WTC11 (cell line): Measurements from ENCODE around the gene ALDH16A1. TPM values are rescaled to one million over a fixed set of nuclear protein-coding genes. Genes with fewer than 3 reads are reported as not detected.

Source experiments
- ATAC-seq: fragments of 200-7000 bp; cut with Tn5 transposase; 2 replicates; pipeline ENCODE4 v1.10.0; 2021; ENCODE audit warnings: mild to moderate bottlenecking, moderate library complexity
- CTCF ChIA-PET: fragments of 300-600 bp; sonication (Branson Sonifier 250); formaldehyde crosslinking; loops from one replicate; lab custom pipeline; 2021; ENCODE audit warnings: antibody characterized with exemption; lab: Charles Lee
- POLR2A ChIA-PET: fragments of 350-600 bp; sonication (Branson Sonifier 250); formaldehyde crosslinking; loops from one replicate; lab custom pipeline; 2021; ENCODE audit warnings: antibody characterized with exemption; lab: Charles Lee
- DNase-seq: peaks from one replicate; pipeline ENCODE4 v3.0.0; 2021; ENCODE audit warnings: low spot score
- H3K27ac Mint-ChIP-seq: 2 replicates; pipeline ENCODE4 v1.8.0; 2021; ENCODE audit warnings: mixed read lengths
- H3K27me3 Mint-ChIP-seq: 2 replicates; pipeline ENCODE4 v1.8.0; 2021; ENCODE audit warnings: low read depth, mild to moderate bottlenecking, moderate library complexity, mixed read lengths
- H3K36me3 Mint-ChIP-seq: 2 replicates; pipeline ENCODE4 v1.8.0; 2021; ENCODE audit warnings: mixed read lengths
- H3K4me1 Mint-ChIP-seq: 2 replicates; pipeline ENCODE4 v1.8.0; 2022; ENCODE audit warnings: mixed read lengths
- H3K4me3 Mint-ChIP-seq: 2 replicates; pipeline ENCODE4 v1.8.0; 2021; ENCODE audit warnings: mild to moderate bottlenecking, moderate library complexity, mixed read lengths
- H3K9me3 Mint-ChIP-seq: 2 replicates; pipeline ENCODE4 v1.8.0; 2021; ENCODE audit warnings: mixed read lengths
- ATF1 ChIP-seq: sonication (generic); formaldehyde crosslinking; IDR thresholded peaks from 2 replicates; pipeline ENCODE4 v1.8.1; 2023; ENCODE audit warnings: mild to moderate bottlenecking, moderate library complexity, missing genetic modification reagents
- ELF4 ChIP-seq: sonication (generic); formaldehyde crosslinking; IDR thresholded peaks from 2 replicates; pipeline ENCODE4 v1.8.1; 2022; ENCODE audit warnings: low read depth, mild to moderate bottlenecking, moderate library complexity, missing genetic modification reagents
- FOXJ3 ChIP-seq: sonication (generic); formaldehyde crosslinking; IDR thresholded peaks from 2 replicates; pipeline ENCODE4 v1.9.0; 2021; ENCODE audit warnings: missing genetic modification reagents, mild to moderate bottlenecking, borderline replicate concordance
- JUN ChIP-seq: sonication (generic); formaldehyde crosslinking; IDR thresholded peaks from 2 replicates; pipeline ENCODE4 v1.8.0; 2023; ENCODE audit warnings: mild to moderate bottlenecking, missing genetic modification reagents
- KAT7 ChIP-seq: sonication (generic); formaldehyde crosslinking; IDR thresholded peaks from 2 replicates; pipeline ENCODE4 v1.8.1; 2023; ENCODE audit warnings: missing genetic modification reagents, mild to moderate bottlenecking, borderline replicate concordance
- NFYB ChIP-seq: sonication (generic); formaldehyde crosslinking; conservative IDR thresholded peaks from 2 replicates; pipeline ENCODE4 v1.8.0; 2022; ENCODE audit warnings: low read depth, missing genetic modification reagents
- NR2C2 ChIP-seq: sonication (generic); formaldehyde crosslinking; IDR thresholded peaks from 2 replicates; pipeline ENCODE4 v1.8.0; 2022; ENCODE audit warnings: mild to moderate bottlenecking, missing genetic modification reagents
- TCF7 ChIP-seq: sonication (generic); formaldehyde crosslinking; IDR thresholded peaks from 2 replicates; pipeline ENCODE4 v1.8.0; 2022; ENCODE audit warnings: mild to moderate bottlenecking, low read depth, missing genetic modification reagents, moderate library complexity
- ZBTB21 ChIP-seq: sonication (generic); formaldehyde crosslinking; IDR thresholded peaks from 2 replicates; pipeline ENCODE4 v1.8.1; 2023; ENCODE audit warnings: mild to moderate bottlenecking, missing genetic modification reagents, borderline replicate concordance
- ZNF121 ChIP-seq: sonication (generic); formaldehyde crosslinking; IDR thresholded peaks from 2 replicates; pipeline ENCODE4 v1.8.0; 2023; ENCODE audit warnings: missing genetic modification reagents
- ZNF219 ChIP-seq: sonication (generic); formaldehyde crosslinking; IDR thresholded peaks from 2 replicates; pipeline ENCODE4 v1.8.0; 2023; ENCODE audit warnings: missing genetic modification reagents, mild to moderate bottlenecking, borderline replicate concordance
- ZNF263 ChIP-seq: sonication (generic); formaldehyde crosslinking; IDR thresholded peaks from 2 replicates; pipeline ENCODE4 v1.8.1; 2022; ENCODE audit warnings: low read depth, mild to moderate bottlenecking, moderate library complexity, missing genetic modification reagents
- total RNA-seq: library from RNA; stranded (reverse); gene quantifications from 3 replicates; pipeline ENCODE4 v1.2.3, GENCODE V29; 2021
- TF ChIP-seq, protein P1 (sequence below): sonication (generic); formaldehyde crosslinking; IDR thresholded peaks from 2 replicates; pipeline ENCODE4 v1.8.0; 2023; ENCODE audit warnings: missing genetic modification reagents
- TF ChIP-seq, protein P2 (sequence below): sonication (generic); formaldehyde crosslinking; IDR thresholded peaks from 2 replicates; pipeline ENCODE4 v1.8.0; 2023; ENCODE audit warnings: missing genetic modification reagents, mild to moderate bottlenecking, borderline replicate concordance
- TF ChIP-seq, protein P3 (sequence below): sonication (generic); formaldehyde crosslinking; IDR thresholded peaks from 2 replicates; pipeline ENCODE4 v1.8.1; 2022; ENCODE audit warnings: missing genetic modification reagents, borderline replicate concordance
- TF ChIP-seq, protein P4 (sequence below): sonication (generic); formaldehyde crosslinking; conservative IDR thresholded peaks from 2 replicates; pipeline ENCODE4 v1.8.1; 2023; ENCODE audit warnings: mild to moderate bottlenecking, low read depth, missing genetic modification reagents, moderate library complexity
- TF ChIP-seq, protein P5 (sequence below): sonication (generic); formaldehyde crosslinking; IDR thresholded peaks from 2 replicates; pipeline ENCODE4 v1.8.0; 2022; ENCODE audit warnings: mild to moderate bottlenecking, missing genetic modification reagents
- TF ChIP-seq, protein P6 (sequence below): fragments of 250-450 bp; sonication (Bioruptor Pico); IDR thresholded peaks from 2 replicates; pipeline ENCODE4 v2.1.2; 2022; ENCODE audit warnings: mild to moderate bottlenecking, moderate library complexity
- TF ChIP-seq, protein P7 (sequence below): sonication (generic); formaldehyde crosslinking; IDR thresholded peaks from 2 replicates; pipeline ENCODE4 v1.8.0; 2022; ENCODE audit warnings: missing genetic modification reagents

Gene ALDH16A1
- total RNA-seq, 1 experiment from 2014 or later = 44.3 TPM

DNA sequence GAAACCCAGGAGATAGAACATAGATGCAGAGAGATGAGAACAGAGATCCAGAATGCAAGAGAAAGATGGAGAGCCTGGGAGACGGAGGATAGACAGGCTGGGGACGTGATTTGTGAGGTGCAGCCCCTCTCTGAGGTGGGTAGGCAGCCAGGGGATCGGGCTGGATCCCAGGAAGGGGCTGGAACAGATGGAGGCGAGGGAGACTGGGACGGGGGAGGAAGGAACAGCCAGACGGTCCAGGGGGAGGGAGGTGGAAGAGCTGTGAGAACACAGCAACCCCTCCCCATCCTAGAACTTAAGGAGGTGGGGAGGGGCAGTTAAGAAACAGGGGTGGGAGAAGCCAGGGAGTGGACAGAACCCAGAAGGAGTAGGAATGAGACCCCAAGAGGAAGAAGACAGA, 14.8 kb upstream of the ALDH16A1 start:
- Mint-ChIP-seq H3K27me3 (peaks cover 91% of the 10 kb centered on the region), H3K9me3 (peaks cover 7% of the 10 kb centered on the region), H3K36me3 (no peaks in the 10 kb centered on the region), H3K4me3 (no peak overlapping the region), H3K4me1 (peaks cover 37% of the 10 kb centered on the region), H3K27ac (no peak overlapping the region)
- CTCF ChIA-PET = no interaction called here
- POLR2A ChIA-PET = no interaction called here
- DNase-seq (no peak), ATAC-seq (no peak)
- TF ChIP-seq ATF1 (CRISPR knock-in tag) = no peak
- no peak for TF ChIP-seq FOXJ3 (CRISPR knock-in tag)
- TF ChIP-seq, protein P1, sequence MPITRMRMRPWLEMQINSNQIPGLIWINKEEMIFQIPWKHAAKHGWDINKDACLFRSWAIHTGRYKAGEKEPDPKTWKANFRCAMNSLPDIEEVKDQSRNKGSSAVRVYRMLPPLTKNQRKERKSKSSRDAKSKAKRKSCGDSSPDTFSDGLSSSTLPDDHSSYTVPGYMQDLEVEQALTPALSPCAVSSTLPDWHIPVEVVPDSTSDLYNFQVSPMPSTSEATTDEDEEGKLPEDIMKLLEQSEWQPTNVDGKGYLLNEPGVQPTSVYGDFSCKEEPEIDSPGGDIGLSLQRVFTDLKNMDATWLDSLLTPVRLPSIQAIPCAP (CRISPR knock-in tag) = no peak
- TF ChIP-seq, protein P2, sequence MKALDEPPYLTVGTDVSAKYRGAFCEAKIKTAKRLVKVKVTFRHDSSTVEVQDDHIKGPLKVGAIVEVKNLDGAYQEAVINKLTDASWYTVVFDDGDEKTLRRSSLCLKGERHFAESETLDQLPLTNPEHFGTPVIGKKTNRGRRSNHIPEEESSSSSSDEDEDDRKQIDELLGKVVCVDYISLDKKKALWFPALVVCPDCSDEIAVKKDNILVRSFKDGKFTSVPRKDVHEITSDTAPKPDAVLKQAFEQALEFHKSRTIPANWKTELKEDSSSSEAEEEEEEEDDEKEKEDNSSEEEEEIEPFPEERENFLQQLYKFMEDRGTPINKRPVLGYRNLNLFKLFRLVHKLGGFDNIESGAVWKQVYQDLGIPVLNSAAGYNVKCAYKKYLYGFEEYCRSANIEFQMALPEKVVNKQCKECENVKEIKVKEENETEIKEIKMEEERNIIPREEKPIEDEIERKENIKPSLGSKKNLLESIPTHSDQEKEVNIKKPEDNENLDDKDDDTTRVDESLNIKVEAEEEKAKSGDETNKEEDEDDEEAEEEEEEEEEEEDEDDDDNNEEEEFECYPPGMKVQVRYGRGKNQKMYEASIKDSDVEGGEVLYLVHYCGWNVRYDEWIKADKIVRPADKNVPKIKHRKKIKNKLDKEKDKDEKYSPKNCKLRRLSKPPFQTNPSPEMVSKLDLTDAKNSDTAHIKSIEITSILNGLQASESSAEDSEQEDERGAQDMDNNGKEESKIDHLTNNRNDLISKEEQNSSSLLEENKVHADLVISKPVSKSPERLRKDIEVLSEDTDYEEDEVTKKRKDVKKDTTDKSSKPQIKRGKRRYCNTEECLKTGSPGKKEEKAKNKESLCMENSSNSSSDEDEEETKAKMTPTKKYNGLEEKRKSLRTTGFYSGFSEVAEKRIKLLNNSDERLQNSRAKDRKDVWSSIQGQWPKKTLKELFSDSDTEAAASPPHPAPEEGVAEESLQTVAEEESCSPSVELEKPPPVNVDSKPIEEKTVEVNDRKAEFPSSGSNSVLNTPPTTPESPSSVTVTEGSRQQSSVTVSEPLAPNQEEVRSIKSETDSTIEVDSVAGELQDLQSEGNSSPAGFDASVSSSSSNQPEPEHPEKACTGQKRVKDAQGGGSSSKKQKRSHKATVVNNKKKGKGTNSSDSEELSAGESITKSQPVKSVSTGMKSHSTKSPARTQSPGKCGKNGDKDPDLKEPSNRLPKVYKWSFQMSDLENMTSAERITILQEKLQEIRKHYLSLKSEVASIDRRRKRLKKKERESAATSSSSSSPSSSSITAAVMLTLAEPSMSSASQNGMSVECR (CRISPR knock-in tag) = no peak
- TF ChIP-seq ZNF263 = no peak
- TF ChIP-seq, protein P3, sequence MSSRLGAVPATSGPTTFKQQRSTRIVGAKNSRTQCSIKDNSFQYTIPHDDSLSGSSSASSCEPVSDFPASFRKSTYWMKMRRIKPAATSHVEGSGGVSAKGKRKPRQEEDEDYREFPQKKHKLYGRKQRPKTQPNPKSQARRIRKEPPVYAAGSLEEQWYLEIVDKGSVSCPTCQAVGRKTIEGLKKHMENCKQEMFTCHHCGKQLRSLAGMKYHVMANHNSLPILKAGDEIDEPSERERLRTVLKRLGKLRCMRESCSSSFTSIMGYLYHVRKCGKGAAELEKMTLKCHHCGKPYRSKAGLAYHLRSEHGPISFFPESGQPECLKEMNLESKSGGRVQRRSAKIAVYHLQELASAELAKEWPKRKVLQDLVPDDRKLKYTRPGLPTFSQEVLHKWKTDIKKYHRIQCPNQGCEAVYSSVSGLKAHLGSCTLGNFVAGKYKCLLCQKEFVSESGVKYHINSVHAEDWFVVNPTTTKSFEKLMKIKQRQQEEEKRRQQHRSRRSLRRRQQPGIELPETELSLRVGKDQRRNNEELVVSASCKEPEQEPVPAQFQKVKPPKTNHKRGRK (CRISPR knock-in tag) = no peak
- TF ChIP-seq KAT7 (CRISPR knock-in tag) = no peak
- no peak for TF ChIP-seq ELF4 (CRISPR knock-in tag)
- TF ChIP-seq, protein P4, sequence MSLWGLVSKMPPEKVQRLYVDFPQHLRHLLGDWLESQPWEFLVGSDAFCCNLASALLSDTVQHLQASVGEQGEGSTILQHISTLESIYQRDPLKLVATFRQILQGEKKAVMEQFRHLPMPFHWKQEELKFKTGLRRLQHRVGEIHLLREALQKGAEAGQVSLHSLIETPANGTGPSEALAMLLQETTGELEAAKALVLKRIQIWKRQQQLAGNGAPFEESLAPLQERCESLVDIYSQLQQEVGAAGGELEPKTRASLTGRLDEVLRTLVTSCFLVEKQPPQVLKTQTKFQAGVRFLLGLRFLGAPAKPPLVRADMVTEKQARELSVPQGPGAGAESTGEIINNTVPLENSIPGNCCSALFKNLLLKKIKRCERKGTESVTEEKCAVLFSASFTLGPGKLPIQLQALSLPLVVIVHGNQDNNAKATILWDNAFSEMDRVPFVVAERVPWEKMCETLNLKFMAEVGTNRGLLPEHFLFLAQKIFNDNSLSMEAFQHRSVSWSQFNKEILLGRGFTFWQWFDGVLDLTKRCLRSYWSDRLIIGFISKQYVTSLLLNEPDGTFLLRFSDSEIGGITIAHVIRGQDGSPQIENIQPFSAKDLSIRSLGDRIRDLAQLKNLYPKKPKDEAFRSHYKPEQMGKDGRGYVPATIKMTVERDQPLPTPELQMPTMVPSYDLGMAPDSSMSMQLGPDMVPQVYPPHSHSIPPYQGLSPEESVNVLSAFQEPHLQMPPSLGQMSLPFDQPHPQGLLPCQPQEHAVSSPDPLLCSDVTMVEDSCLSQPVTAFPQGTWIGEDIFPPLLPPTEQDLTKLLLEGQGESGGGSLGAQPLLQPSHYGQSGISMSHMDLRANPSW (CRISPR knock-in tag) = no peak
- TF ChIP-seq, protein P5, sequence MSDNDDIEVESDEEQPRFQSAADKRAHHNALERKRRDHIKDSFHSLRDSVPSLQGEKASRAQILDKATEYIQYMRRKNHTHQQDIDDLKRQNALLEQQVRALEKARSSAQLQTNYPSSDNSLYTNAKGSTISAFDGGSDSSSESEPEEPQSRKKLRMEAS = no peak
- TF ChIP-seq ZNF121 (CRISPR knock-in tag) = no peak

DNA sequence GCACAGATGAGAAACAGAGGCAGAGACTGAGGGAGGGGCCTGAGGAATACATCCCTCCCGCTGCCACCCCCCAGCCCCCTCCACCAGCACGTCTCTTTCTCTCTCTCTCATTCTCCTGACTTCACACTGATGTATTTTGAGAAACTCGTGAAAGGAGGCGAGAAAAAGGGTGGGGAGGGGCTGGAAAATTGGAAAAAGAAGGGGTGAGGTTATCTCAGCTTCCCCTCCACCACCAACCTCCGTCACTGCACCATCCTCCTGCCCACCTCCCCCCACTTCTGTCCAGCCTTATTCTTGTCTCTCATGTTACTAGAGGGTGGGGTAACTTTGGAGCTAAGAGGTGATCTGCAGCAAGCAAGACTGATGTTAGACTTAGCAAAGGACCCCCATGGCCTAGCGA, 13.2 kb upstream of the ALDH16A1 start:
- no peak for DNase-seq
- H3K4me1 Mint-ChIP-seq = peaks cover 36% of the 10 kb centered on the region
- ChIA-PET POLR2A (no interaction called here), CTCF (interaction anchor here (0.6 to 1.0 kb wide), 2 partner anchors 14 to 1673 kb away, joined by 3 to 4 read pairs; no protein-coding TSS in a partner anchor)
- H3K36me3 Mint-ChIP-seq = no peaks in the 10 kb centered on the region
- ATAC-seq = no peak
- H3K27me3 Mint-ChIP-seq = peaks cover 76% of the 10 kb centered on the region
- H3K4me3 Mint-ChIP-seq = no peak overlapping the region
- H3K27ac Mint-ChIP-seq = no peak overlapping the region
- H3K9me3 Mint-ChIP-seq = peaks cover 7% of the 10 kb centered on the region
- TF ChIP-seq TCF7 (CRISPR knock-in tag) = no peak
- no peak for TF ChIP-seq NFYB
- no peak for TF ChIP-seq NR2C2 (CRISPR knock-in tag)
- no peak for TF ChIP-seq ZBTB21
- no peak for TF ChIP-seq ZNF121 (CRISPR knock-in tag)
- no peak for TF ChIP-seq JUN
- TF ChIP-seq, protein P6, sequence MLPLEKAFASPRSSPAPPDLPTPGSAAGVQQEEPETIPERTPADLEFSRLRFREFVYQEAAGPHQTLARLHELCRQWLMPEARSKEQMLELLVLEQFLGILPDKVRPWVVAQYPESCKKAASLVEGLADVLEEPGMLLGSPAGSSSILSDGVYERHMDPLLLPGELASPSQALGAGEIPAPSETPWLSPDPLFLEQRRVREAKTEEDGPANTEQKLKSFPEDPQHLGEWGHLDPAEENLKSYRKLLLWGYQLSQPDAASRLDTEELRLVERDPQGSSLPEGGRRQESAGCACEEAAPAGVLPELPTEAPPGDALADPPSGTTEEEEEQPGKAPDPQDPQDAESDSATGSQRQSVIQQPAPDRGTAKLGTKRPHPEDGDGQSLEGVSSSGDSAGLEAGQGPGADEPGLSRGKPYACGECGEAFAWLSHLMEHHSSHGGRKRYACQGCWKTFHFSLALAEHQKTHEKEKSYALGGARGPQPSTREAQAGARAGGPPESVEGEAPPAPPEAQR = no peak
- TF ChIP-seq ZNF219 (CRISPR knock-in tag) = no peak
- TF ChIP-seq, protein P7, sequence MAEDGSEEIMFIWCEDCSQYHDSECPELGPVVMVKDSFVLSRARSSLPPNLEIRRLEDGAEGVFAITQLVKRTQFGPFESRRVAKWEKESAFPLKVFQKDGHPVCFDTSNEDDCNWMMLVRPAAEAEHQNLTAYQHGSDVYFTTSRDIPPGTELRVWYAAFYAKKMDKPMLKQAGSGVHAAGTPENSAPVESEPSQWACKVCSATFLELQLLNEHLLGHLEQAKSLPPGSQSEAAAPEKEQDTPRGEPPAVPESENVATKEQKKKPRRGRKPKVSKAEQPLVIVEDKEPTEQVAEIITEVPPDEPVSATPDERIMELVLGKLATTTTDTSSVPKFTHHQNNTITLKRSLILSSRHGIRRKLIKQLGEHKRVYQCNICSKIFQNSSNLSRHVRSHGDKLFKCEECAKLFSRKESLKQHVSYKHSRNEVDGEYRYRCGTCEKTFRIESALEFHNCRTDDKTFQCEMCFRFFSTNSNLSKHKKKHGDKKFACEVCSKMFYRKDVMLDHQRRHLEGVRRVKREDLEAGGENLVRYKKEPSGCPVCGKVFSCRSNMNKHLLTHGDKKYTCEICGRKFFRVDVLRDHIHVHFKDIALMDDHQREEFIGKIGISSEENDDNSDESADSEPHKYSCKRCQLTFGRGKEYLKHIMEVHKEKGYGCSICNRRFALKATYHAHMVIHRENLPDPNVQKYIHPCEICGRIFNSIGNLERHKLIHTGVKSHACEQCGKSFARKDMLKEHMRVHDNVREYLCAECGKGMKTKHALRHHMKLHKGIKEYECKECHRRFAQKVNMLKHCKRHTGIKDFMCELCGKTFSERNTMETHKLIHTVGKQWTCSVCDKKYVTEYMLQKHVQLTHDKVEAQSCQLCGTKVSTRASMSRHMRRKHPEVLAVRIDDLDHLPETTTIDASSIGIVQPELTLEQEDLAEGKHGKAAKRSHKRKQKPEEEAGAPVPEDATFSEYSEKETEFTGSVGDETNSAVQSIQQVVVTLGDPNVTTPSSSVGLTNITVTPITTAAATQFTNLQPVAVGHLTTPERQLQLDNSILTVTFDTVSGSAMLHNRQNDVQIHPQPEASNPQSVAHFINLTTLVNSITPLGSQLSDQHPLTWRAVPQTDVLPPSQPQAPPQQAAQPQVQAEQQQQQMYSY = no peak
